Spleen (tissue), 11 donors: ENCODE data around the gene TRIM58. TPM values are rescaled to one million over a fixed set of nuclear protein-coding genes. Genes with fewer than 3 reads are reported as not detected.

Experiments
- DNase-seq: peaks from one replicate; pipeline ENCODE4 v3.0.0-alpha.2; 2020
- H3K27ac ChIP-seq, 8 donors: fragments of 200-600 bp; sonication (generic) in 7 of 8; 1 replicate in 4 of 8; 2 replicates in 4 of 8; pipeline versions ENCODE4 v1.5.0 to v1.8.0; 2016 to 2021; ENCODE audit warnings: inconsistent platforms in 4 of 8, mild to moderate bottlenecking in 4 of 8, moderate library complexity in 1 of 8
- H3K27me3 ChIP-seq, 7 donors: fragments of 200-600 bp; sonication (generic) in 6 of 7; replicated peaks in 1 of 7; 1 replicate in 4 of 7; 2 replicates in 3 of 7; pipeline versions ENCODE4 v1.5.0 to v1.8.0; 2016 to 2021; ENCODE audit warnings: inconsistent platforms in 3 of 7, mild to moderate bottlenecking in 1 of 7
- H3K36me3 ChIP-seq, 6 donors: fragments of 200-600 bp; sonication (generic) in 5 of 6; 1 replicate in 4 of 6; 2 replicates in 2 of 6; pipeline versions ENCODE4 v1.5.0 to v1.8.0; 2016 to 2021; ENCODE audit warnings: inconsistent platforms in 2 of 6
- H3K4me1 ChIP-seq, 6 donors: fragments of 200-600 bp; sonication (generic) in 5 of 6; 1 replicate in 3 of 6; 2 replicates in 3 of 6; pipeline versions ENCODE4 v1.5.0 to v1.8.0; 2016 to 2021; ENCODE audit warnings: inconsistent platforms in 3 of 6
- H3K4me3 ChIP-seq, 8 donors: fragments of 200-600 bp; sonication (generic) in 7 of 8; 1 replicate in 4 of 8; 2 replicates in 4 of 8; pipeline versions ENCODE4 v1.5.0 to v1.8.0; 2016 to 2021; ENCODE audit warnings: inconsistent platforms in 4 of 8, mild to moderate bottlenecking in 4 of 8, moderate library complexity in 2 of 8
- H3K9me3 ChIP-seq, 8 donors: fragments of 200-600 bp; sonication (generic) in 7 of 8; 1 replicate in 4 of 8; 2 replicates in 4 of 8; pipeline versions ENCODE4 v1.5.0 to v1.8.0; 2016 to 2021; ENCODE audit warnings: inconsistent platforms in 4 of 8
- POLR2A ChIP-seq, 3 donors: fragments of 450-650 bp; IDR thresholded peaks; one replicate each; pipeline ENCODE4 v1.5.1; 2017; ENCODE audit warnings: antibody characterized with exemption in 3 of 3, mild to moderate bottlenecking in 1 of 3
- POLR2AphosphoS5 ChIP-seq, 3 donors: sonication (generic); formaldehyde crosslinking; IDR thresholded peaks; one replicate each; pipeline ENCODE4 v1.5.1; 2017; ENCODE audit warnings: antibody characterized with exemption in 3 of 3
- WGBS, 5 donors: extraction: QIAGEN DNeasy Blood & Tissue Kit in 3 of 5; methylation state at CpG; one replicate each; pipeline versions ENCODE4 v1.1.5 to v1.1.7; 2013 to 2018; 5-methylcytosine and 5-hydroxymethylcytosine counted together
- intact Hi-C: fragments of 100-400 bp; cut with DNase I; formaldehyde crosslinking; loops from one replicate; pipeline ENCODE4 v1.15.0; 2023; ENCODE audit warnings: low total_unique reads
- polyA plus RNA-seq, 3 donors: library from polyadenylated mRNA; stranded (reverse); fragments of 200-250 nt; gene quantifications; one replicate each; pipeline ENCODE4 v1.2.1, GENCODE V29; 2013
- total RNA-seq, 7 donors: library from RNA; depleted of rRNA in 3 of 7; stranded (reverse); fragments of >200 nt in 3 of 7; fragmentation: NEBNext Ultra II Directional in 4 of 7; extraction: Animal tissue kit (Norgen Biotek cat#: 25700) in 4 of 7; gene quantifications; one replicate each; pipeline versions ENCODE4 v1.1.0 to v1.2.1, GENCODE V29; 2016 to 2021
- TF ChIP-seq, protein P1 (sequence below), 11 experiments: fragments of 200-600 bp in 7 of 11; fragments of 450-650 bp in 4 of 11; sonication (generic) in 4 of 11; IDR thresholded peaks in 8 of 11; conservative IDR thresholded peaks in 3 of 11; 1 replicate in 7 of 11; 2 replicates in 4 of 11; pipeline versions ENCODE4 v1.4.0 to v1.8.0; 2016 to 2021; ENCODE audit warnings: antibody characterized with exemption in 11 of 11, inconsistent platforms in 4 of 11, mild to moderate bottlenecking in 1 of 11
- donor health status: healthy with polysubstance abuse.
- donor health status: DM: no; HTN: no; CAD: no; lungs with moderate emphysema.
- donor health status: DM: no; HTN: no; CAD: no.
- donor health status: Bipolar disorder and iron deficiency.
- donor health status: healthy.
- donor health status: DM: no; HTN: no; CAD: no.
- donor health status: DM: yes; HTN: yes; CAD: no.

The TRIM58 gene
- total and polyA plus RNA-seq, 10 donors, result 0.17 to 68.8 (median 5.8) TPM

DNA sequence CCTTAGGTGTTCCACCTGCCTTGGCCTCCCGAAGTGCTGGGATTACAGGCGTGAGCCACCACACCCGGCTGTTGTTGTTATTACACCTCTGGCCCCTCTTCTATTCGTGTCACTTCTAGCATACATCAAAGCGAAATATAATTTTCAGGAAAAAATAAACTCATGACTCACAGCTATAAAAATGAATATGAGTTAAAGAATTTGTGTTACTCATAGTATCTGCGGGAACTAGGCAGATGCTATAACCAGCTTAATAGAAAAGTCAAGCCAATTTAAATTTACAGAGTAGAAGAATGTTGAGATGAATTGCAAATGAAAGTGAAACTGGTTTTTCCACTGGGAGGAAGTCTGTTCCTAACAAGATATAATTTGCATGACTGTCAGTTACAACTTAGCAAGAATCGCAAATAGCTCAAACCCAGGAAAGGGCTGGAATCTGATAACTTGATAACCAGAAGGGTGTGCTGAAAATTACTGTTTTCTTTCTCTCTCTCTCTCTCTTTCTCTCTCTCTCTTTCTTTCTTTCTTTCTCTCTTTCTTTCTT lies 49.6 kb downstream of the TRIM58 start:
- WGBS, 5 donors, result 6 to 17% (median 10%) methylated on average over 7 of the region's 7 CpGs
- TF ChIP-seq POLR2AphosphoS5 (IDR thresholded peaks at IDR 0.05) (no peak), POLR2A (IDR thresholded peaks at IDR 0.05) (no peak)
- TF ChIP-seq, protein P1, sequence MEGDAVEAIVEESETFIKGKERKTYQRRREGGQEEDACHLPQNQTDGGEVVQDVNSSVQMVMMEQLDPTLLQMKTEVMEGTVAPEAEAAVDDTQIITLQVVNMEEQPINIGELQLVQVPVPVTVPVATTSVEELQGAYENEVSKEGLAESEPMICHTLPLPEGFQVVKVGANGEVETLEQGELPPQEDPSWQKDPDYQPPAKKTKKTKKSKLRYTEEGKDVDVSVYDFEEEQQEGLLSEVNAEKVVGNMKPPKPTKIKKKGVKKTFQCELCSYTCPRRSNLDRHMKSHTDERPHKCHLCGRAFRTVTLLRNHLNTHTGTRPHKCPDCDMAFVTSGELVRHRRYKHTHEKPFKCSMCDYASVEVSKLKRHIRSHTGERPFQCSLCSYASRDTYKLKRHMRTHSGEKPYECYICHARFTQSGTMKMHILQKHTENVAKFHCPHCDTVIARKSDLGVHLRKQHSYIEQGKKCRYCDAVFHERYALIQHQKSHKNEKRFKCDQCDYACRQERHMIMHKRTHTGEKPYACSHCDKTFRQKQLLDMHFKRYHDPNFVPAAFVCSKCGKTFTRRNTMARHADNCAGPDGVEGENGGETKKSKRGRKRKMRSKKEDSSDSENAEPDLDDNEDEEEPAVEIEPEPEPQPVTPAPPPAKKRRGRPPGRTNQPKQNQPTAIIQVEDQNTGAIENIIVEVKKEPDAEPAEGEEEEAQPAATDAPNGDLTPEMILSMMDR (IDR thresholded peaks at IDR 0.05 in 8 of 11, conservative IDR thresholded peaks at IDR 0.05 in 3 of 11), result no peak
- no peak for DNase-seq
- Histone ChIP-seq H3K9me3 (peaks cover 0 to 14% (median 7%) of the 10 kb centered on the region in 8 donors), H3K4me1 (peaks cover 0 to 19% (median 3%) of the 10 kb centered on the region in 6 donors), H3K27ac (peak overlapping the region; percentile 32 to 82 (median 69)), H3K4me3 (peak overlapping the region; percentile 15 to 68 (median 28)), H3K36me3 (no peaks in the 10 kb centered on the region), H3K27me3 (no peaks in the 10 kb centered on the region)
- intact Hi-C loops, result no loop called here

DNA sequence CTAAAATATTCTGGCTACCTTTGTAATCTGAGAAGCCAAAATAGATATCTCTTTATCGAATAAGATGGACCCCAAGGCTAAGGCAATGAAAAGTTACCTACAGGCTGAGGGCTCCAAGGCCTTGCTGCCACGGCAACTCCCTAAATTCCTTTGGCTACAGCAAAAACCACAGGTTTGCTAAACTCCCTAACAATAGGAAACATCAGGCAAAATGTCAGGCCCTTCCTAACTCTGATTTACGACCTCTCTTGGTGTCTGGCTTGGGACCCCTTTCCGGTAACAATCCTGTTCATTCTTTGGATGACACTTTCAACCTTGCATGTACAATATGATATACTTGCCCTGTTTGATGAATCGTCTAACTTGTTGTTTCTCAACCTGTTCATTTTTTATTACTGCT lies 51.8 kb downstream of the TRIM58 start:
- DNase-seq, result no peak
- H3K4me3 ChIP-seq, result no peak overlapping the region
- no peaks in the 10 kb centered on the region for H3K36me3 ChIP-seq
- TF ChIP-seq, protein P1 (IDR thresholded peaks at IDR 0.05 in 8 of 11, conservative IDR thresholded peaks at IDR 0.05 in 3 of 11), result no peak
- TF ChIP-seq POLR2A (IDR thresholded peaks at IDR 0.05), result no peak
- no peak for TF ChIP-seq POLR2AphosphoS5 (IDR thresholded peaks at IDR 0.05)
- WGBS, 5 donors, result 43 to 64% (median 58%) methylated on average over 5 of the region's 5 CpGs
- peaks cover 0 to 19% (median 3%) of the 10 kb centered on the region in 6 donors for H3K4me1 ChIP-seq
- no peaks in the 10 kb centered on the region for H3K27me3 ChIP-seq
- H3K9me3 ChIP-seq, result peaks cover 0 to 14% (median 7%) of the 10 kb centered on the region in 8 donors
- no peak overlapping the region for H3K27ac ChIP-seq
- intact Hi-C loops, result no loop called here

DNA sequence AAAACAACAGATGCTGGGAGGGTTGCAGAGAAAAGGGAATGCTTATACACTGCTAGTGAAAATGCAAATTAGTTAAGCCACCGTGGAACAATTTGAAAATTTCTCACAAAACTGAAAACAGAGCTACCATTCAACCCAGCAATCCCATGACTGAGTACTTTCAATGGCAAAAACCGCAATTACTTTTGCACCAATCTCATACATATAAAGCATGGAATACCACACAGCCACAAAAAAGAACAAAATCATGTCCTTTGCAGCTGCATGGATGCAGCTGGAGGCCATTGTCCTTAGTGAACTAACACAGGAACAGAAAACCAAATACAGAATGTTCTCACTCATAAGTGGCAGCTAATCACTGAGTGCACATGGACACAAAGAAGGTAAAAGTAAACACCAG lies 56.8 kb downstream of the TRIM58 start:
- H3K4me3 ChIP-seq, result no peak overlapping the region
- intact Hi-C loops, result no loop called here
- no peaks in the 10 kb centered on the region for H3K9me3 ChIP-seq
- H3K27me3 ChIP-seq, result no peaks in the 10 kb centered on the region
- H3K4me1 ChIP-seq, result no peaks in the 10 kb centered on the region
- DNase-seq, result no peak
- WGBS, 5 donors, result 64 to 77% (median 72%) methylated on average over 2 of the region's 2 CpGs
- H3K27ac ChIP-seq, result no peak overlapping the region
- no peaks in the 10 kb centered on the region for H3K36me3 ChIP-seq
- TF ChIP-seq, protein P1 (IDR thresholded peaks at IDR 0.05 in 8 of 11, conservative IDR thresholded peaks at IDR 0.05 in 3 of 11), result no peak
- TF ChIP-seq POLR2A (IDR thresholded peaks at IDR 0.05) (no peak), POLR2AphosphoS5 (IDR thresholded peaks at IDR 0.05) (no peak)

DNA sequence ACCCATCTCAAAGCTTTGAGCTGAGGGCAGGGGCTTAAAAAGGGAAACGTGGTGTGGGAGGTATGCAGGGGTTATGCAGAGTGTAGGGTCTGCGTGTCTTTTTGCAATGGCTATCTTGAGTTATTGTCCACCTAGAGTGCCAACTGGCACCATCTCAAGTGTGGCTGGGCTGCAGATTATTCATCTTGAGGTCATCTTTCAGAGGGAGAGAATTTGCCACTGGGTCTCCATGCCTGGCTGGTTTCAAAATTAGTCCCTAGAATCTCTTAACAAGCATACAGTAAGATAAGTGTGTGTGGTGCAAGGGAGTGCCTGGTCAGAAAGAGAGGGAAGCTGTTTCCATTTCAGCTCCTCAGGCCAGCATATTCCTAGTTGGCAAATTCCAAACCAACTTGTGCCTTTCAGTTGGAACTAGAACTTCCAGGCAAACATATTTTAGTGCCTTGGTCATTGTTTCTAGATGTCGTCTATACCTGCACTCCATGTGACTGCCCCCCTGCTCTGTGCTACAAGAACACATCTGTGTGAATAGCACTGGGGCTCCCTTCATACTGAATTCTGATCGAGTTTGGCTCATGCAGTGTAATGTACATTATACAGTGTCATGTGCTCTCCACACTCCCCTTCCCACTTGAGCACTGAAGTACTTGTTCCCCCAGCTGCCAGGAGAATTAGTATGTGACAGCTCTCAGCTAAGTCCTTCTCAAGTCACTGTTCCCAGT lies 58.1 kb downstream of the TRIM58 start:
- 52 to 82% (median 59%) methylated on average over 4 of the region's 4 CpGs for WGBS, 5 donors
- no peak overlapping the region for H3K27ac ChIP-seq
- TF ChIP-seq POLR2A (IDR thresholded peaks at IDR 0.05) (no peak), POLR2AphosphoS5 (IDR thresholded peaks at IDR 0.05) (no peak)
- TF ChIP-seq, protein P1 (IDR thresholded peaks at IDR 0.05 in 8 of 11, conservative IDR thresholded peaks at IDR 0.05 in 3 of 11), result no peak
- no peaks in the 10 kb centered on the region for H3K9me3 ChIP-seq
- H3K36me3 ChIP-seq, result no peaks in the 10 kb centered on the region
- H3K27me3 ChIP-seq, result no peaks in the 10 kb centered on the region
- H3K4me3 ChIP-seq, result no peak overlapping the region
- intact Hi-C loops, result no loop called here
- no peaks in the 10 kb centered on the region for H3K4me1 ChIP-seq
- DNase-seq, result no peak
